ENCODE data around the gene ZSCAN1.

Gene ZSCAN1

GRCh38 chr19:58038688-58039204 lies 4.9 kb downstream of the ZSCAN1 start:
- no peak for DNase-seq (ENCODE audit: low read depth)
- no peak overlapping the region for H3K4me3 ChIP-seq (ENCODE audit: low read depth, low read length)
- TF ChIP-seq CTCF (conservative IDR thresholded peaks at IDR 0.05; ENCODE audit: low read depth, low read length): no peak

- no peak for DNase-seq (ENCODE audit: low read depth)
- no peak for TF ChIP-seq CTCF (conservative IDR thresholded peaks at IDR 0.05; ENCODE audit: low read depth, low read length)
- no peak overlapping the region for H3K4me3 ChIP-seq (ENCODE audit: low read depth, low read length)
Measured at GRCh38 chr19:58040751-58041525, 7.1 kb downstream of the ZSCAN1 start.

- DNase-seq (ENCODE audit: low read depth): no peak
- TF ChIP-seq CTCF (conservative IDR thresholded peaks at IDR 0.05; ENCODE audit: low read depth, low read length): no peak
- no peak overlapping the region for H3K4me3 ChIP-seq (ENCODE audit: low read depth, low read length)
Measured at GRCh38 chr19:58042495-58043340, 8.9 kb downstream of the ZSCAN1 start.

GRCh38 chr19:58044391-58044790 lies 10.6 kb downstream of the ZSCAN1 start:
- no peak for TF ChIP-seq CTCF (conservative IDR thresholded peaks at IDR 0.05; ENCODE audit: low read depth, low read length)
- DNase-seq (ENCODE audit: low read depth): no peak
- no peak overlapping the region for H3K4me3 ChIP-seq (ENCODE audit: low read depth, low read length)

GRCh38 chr19:58044886-58045285 lies 11.1 kb downstream of the ZSCAN1 start:
- no peak overlapping the region for H3K4me3 ChIP-seq (ENCODE audit: low read depth, low read length)
- no peak for DNase-seq (ENCODE audit: low read depth)
- no peak for TF ChIP-seq CTCF (conservative IDR thresholded peaks at IDR 0.05; ENCODE audit: low read depth, low read length)

- H3K4me3 ChIP-seq (ENCODE audit: low read depth, low read length): no peak overlapping the region
- TF ChIP-seq CTCF (conservative IDR thresholded peaks at IDR 0.05; ENCODE audit: low read depth, low read length): no peak
- DNase-seq (ENCODE audit: low read depth): no peak
Measured at GRCh38 chr19:58045411-58046050, 11.7 kb downstream of the ZSCAN1 start.

Measured in choroid plexus epithelial cell (primary cell).